Measurements from ENCODE around the gene ATP10D. TPM values are rescaled to one million over a fixed set of nuclear protein-coding genes. Genes with fewer than 3 reads are reported as not detected.

ATP10D gene
- total RNA-seq, 1 experiment from 2014 or later, result 16.2 TPM

- no peaks in the 10 kb centered on the region for H3K4me1 Mint-ChIP-seq (ENCODE audit: insufficient read depth, unreplicated experiment)
- peaks cover 11% of the 10 kb centered on the region for H3K36me3 Mint-ChIP-seq (ENCODE audit: insufficient read depth, unreplicated experiment)
- no TSS peak for BruUV-seq (replicated peaks)
- no peak for TF ChIP-seq CTCF (IDR thresholded peaks at IDR 0.05; ENCODE audit: unreplicated experiment)
- H3K4me3 Mint-ChIP-seq (ENCODE audit: unreplicated experiment), result no peak overlapping the region
- H3K27ac Mint-ChIP-seq (ENCODE audit: low read depth, unreplicated experiment), result no peak overlapping the region
- POLR2A ChIA-PET, result no interaction called here
- DNase-seq (ENCODE audit: unreplicated experiment), result no peak
- no peaks in the 10 kb centered on the region for H3K9me3 Mint-ChIP-seq (ENCODE audit: unreplicated experiment)
- H3K27me3 Mint-ChIP-seq (ENCODE audit: insufficient read depth, unreplicated experiment), result no peaks in the 10 kb centered on the region
- CTCF ChIA-PET, result interaction anchor here (0.7 kb wide), 2 partner anchors 33 to 126 kb away, joined by 3 to 4 read pairs; no protein-coding TSS in a partner anchor
- intact Hi-C loops (cut with micrococcal nuclease), result loop anchor here (5.0 kb wide), 3 partner anchors 74 to 629 kb away; partner anchors contain the start of gene ATP10D
Observed at GRCh38 chr4:47561331-47561730, 76.3 kb downstream of the ATP10D start.

GRCh38 chr4:47562297-47562696 lies 77.2 kb downstream of the ATP10D start:
- intact Hi-C loops (cut with micrococcal nuclease), result loop anchor here (5.0 kb wide), 3 partner anchors 75 to 630 kb away; partner anchors contain the start of gene ATP10D
- TF ChIP-seq CTCF (IDR thresholded peaks at IDR 0.05; ENCODE audit: unreplicated experiment), result no peak
- ChIA-PET CTCF (interaction anchor here (1.0 to 2.6 kb wide), 3 partner anchors 17 to 439 kb away, joined by 4 to 7 read pairs (median 4); no protein-coding TSS in a partner anchor), POLR2A (no interaction called here)
- peaks cover 11% of the 10 kb centered on the region for H3K36me3 Mint-ChIP-seq (ENCODE audit: insufficient read depth, unreplicated experiment)
- no peak overlapping the region for H3K4me3 Mint-ChIP-seq (ENCODE audit: unreplicated experiment)
- H3K27ac Mint-ChIP-seq (ENCODE audit: low read depth, unreplicated experiment), result no peak overlapping the region
- no peaks in the 10 kb centered on the region for H3K27me3 Mint-ChIP-seq (ENCODE audit: insufficient read depth, unreplicated experiment)
- BruUV-seq (replicated peaks), result no TSS peak
- no peaks in the 10 kb centered on the region for H3K9me3 Mint-ChIP-seq (ENCODE audit: unreplicated experiment)
- no peaks in the 10 kb centered on the region for H3K4me1 Mint-ChIP-seq (ENCODE audit: insufficient read depth, unreplicated experiment)
- no peak for DNase-seq (ENCODE audit: unreplicated experiment)

GRCh38 chr4:47566566-47566965 lies 81.5 kb downstream of the ATP10D start:
- intact Hi-C loops (cut with micrococcal nuclease), result no loop called here
- Mint-ChIP-seq H3K9me3 (ENCODE audit: unreplicated experiment) (no peaks in the 10 kb centered on the region), H3K4me1 (ENCODE audit: insufficient read depth, unreplicated experiment) (no peaks in the 10 kb centered on the region), H3K27ac (ENCODE audit: low read depth, unreplicated experiment) (no peak overlapping the region), H3K27me3 (ENCODE audit: insufficient read depth, unreplicated experiment) (no peaks in the 10 kb centered on the region), H3K4me3 (ENCODE audit: unreplicated experiment) (no peak overlapping the region), H3K36me3 (ENCODE audit: insufficient read depth, unreplicated experiment) (peaks cover 17% of the 10 kb centered on the region)
- no peak for TF ChIP-seq CTCF (IDR thresholded peaks at IDR 0.05; ENCODE audit: unreplicated experiment)
- DNase-seq (ENCODE audit: unreplicated experiment), result no peak
- no TSS peak for BruUV-seq (replicated peaks)
- ChIA-PET CTCF (interaction anchor here (0.9 to 1.7 kb wide), 3 partner anchors 21 to 174 kb away, joined by 3 read pairs; no protein-coding TSS in a partner anchor), POLR2A (interaction anchor here (0.6 to 2.9 kb wide), 4 partner anchors 8 to 103 kb away, joined by 3 to 13 read pairs (median 6); partner anchors contain the start of genes ATP10D and COMMD8)

- ChIA-PET POLR2A (interaction anchor here (0.6 to 2.9 kb wide), 3 partner anchors 8 to 104 kb away, joined by 3 to 13 read pairs (median 9); partner anchors contain the start of genes ATP10D and COMMD8), CTCF (interaction anchor here (0.6 to 1.7 kb wide), 7 partner anchors 12 to 474 kb away, joined by 3 to 7 read pairs (median 3); partner anchors contain the start of gene COMMD8)
- H3K36me3 Mint-ChIP-seq (ENCODE audit: insufficient read depth, unreplicated experiment), result peaks cover 14% of the 10 kb centered on the region
- H3K4me1 Mint-ChIP-seq (ENCODE audit: insufficient read depth, unreplicated experiment), result no peaks in the 10 kb centered on the region
- H3K9me3 Mint-ChIP-seq (ENCODE audit: unreplicated experiment), result no peaks in the 10 kb centered on the region
- no peak overlapping the region for H3K27ac Mint-ChIP-seq (ENCODE audit: low read depth, unreplicated experiment)
- no peak overlapping the region for H3K4me3 Mint-ChIP-seq (ENCODE audit: unreplicated experiment)
- no TSS peak for BruUV-seq (replicated peaks)
- TF ChIP-seq CTCF (IDR thresholded peaks at IDR 0.05; ENCODE audit: unreplicated experiment), result no peak
- no peak for DNase-seq (ENCODE audit: unreplicated experiment)
- no peaks in the 10 kb centered on the region for H3K27me3 Mint-ChIP-seq (ENCODE audit: insufficient read depth, unreplicated experiment)
- intact Hi-C loops (cut with micrococcal nuclease), result no loop called here
Observed at GRCh38 chr4:47566969-47567368, 81.9 kb downstream of the ATP10D start.
